IMR-90 (cell line): ENCODE results near the gene CYP11A1. TPM values are rescaled to one million over a fixed set of nuclear protein-coding genes. Genes with fewer than 3 reads are reported as not detected.

Source experiments
- ATAC-seq: fragments of 200-7000 bp; cut with Tn5 transposase; 2 replicates; pipeline ENCODE4 v1.9.1; 2020; ENCODE audit warnings: low read depth, mild to moderate bottlenecking, moderate library complexity
- BruUV-seq: library from RNA; stranded (reverse); fragments of 400-500 nt; replicated peaks from 2 replicates; lab custom pipeline; 2021; lab: Mats Ljungman, UMichigan
- CTCF ChIA-PET: fragments of 300-600 bp; formaldehyde crosslinking; extraction: SDS; loops from one replicate; lab custom pipeline; 2021; ENCODE audit warnings: antibody characterized with exemption; lab: Yijun Ruan, JAX
- POLR2A ChIA-PET: fragments of 300-600 bp; sonication (Branson Sonifier 250); formaldehyde crosslinking; loops from one replicate; lab custom pipeline; 2022; ENCODE audit warnings: antibody characterized with exemption; ENCODE audit not compliant: unreplicated experiment; lab: Charles Lee
- DNase-seq: peaks from one replicate; pipeline ENCODE4 v3.0.0; 2013
- H2AFZ ChIP-seq: replicated peaks from 2 replicates; pipeline ENCODE3; 2013; ENCODE audit warnings: low read length, mild to moderate bottlenecking; ENCODE audit not compliant: poor library complexity
- H2AK5ac ChIP-seq: 2 replicates; pipeline ENCODE4 v1.6.1; 2013; ENCODE audit warnings: low read depth, low read length, inconsistent platforms
- H2AK9ac ChIP-seq: replicated peaks from 2 replicates; pipeline ENCODE3; 2013; ENCODE audit warnings: mild to moderate bottlenecking, low read depth, low read length, moderate library complexity; ENCODE audit not compliant: poor library complexity
- H2BK120ac ChIP-seq: 2 replicates; pipeline ENCODE4 v1.6.1; 2013; ENCODE audit warnings: low read depth, low read length, inconsistent platforms
- H2BK15ac ChIP-seq: 3 replicates; pipeline ENCODE4 v1.6.1; 2013; ENCODE audit warnings: low read depth, low read length, inconsistent platforms
- H2BK20ac ChIP-seq: 2 replicates; pipeline ENCODE4 v1.6.1; 2013; ENCODE audit warnings: low read depth, mild to moderate bottlenecking, inconsistent platforms, low read length, moderate library complexity
- H2BK5ac ChIP-seq: 2 replicates; pipeline ENCODE4 v1.6.1; 2013; ENCODE audit warnings: mild to moderate bottlenecking, low read depth, low read length, inconsistent platforms; ENCODE audit not compliant: poor library complexity, severe bottlenecking
- H3K14ac ChIP-seq: replicated peaks from 2 replicates; pipeline ENCODE4 v1.6.1; 2013; ENCODE audit warnings: low read depth, low read length, inconsistent platforms
- H3K18ac ChIP-seq: 2 replicates; pipeline ENCODE4 v1.6.1; 2013; ENCODE audit warnings: low read depth, low read length, control low read depth
- H3K23ac ChIP-seq: 2 replicates; pipeline ENCODE4 v1.6.1; 2013; ENCODE audit warnings: low read depth, low read length, inconsistent platforms
- H3K27ac ChIP-seq: 2 replicates; pipeline ENCODE4 v1.5.1; 2013; ENCODE audit warnings: mild to moderate bottlenecking, control low read depth, low read length; ENCODE audit not compliant: insufficient read depth
- H3K27me3 ChIP-seq: 2 replicates; pipeline ENCODE4 v1.6.1; 2013; ENCODE audit warnings: low read length; ENCODE audit not compliant: control insufficient read depth, insufficient read depth
- H3K36me3 ChIP-seq: 2 replicates; pipeline ENCODE4 v1.6.1; 2013; ENCODE audit warnings: low read length, mixed read lengths; ENCODE audit not compliant: control insufficient read depth, insufficient read depth
- H3K4ac ChIP-seq: 2 replicates; pipeline ENCODE4 v1.6.1; 2013; ENCODE audit warnings: low read depth, low read length, inconsistent platforms
- H3K4me1 ChIP-seq: 2 replicates; pipeline ENCODE4 v1.6.1; 2013; ENCODE audit warnings: low read length, mixed read lengths; ENCODE audit not compliant: control insufficient read depth, insufficient read depth
- H3K4me2 ChIP-seq: 2 replicates; pipeline ENCODE4 v1.6.1; 2013; ENCODE audit warnings: low read depth, mild to moderate bottlenecking, control low read depth, low read length, moderate library complexity
- H3K4me3 ChIP-seq: 2 replicates; pipeline ENCODE4 v1.5.1; 2013; ENCODE audit warnings: low read depth, mild to moderate bottlenecking, control low read depth, low read length, moderate library complexity; ENCODE audit not compliant: insufficient read depth
- H3K56ac ChIP-seq: 2 replicates; pipeline ENCODE4 v1.6.1; 2013; ENCODE audit warnings: low read length, inconsistent platforms; ENCODE audit not compliant: insufficient read depth; ENCODE audit errors: extremely low read depth
- H3K79me1 ChIP-seq, 2 experiments: 2 replicates each; pipeline ENCODE4 v1.6.1; 2013; ENCODE audit warnings: low read length in 2 of 2, inconsistent platforms in 1 of 2, low read depth in 1 of 2
- H3K9ac ChIP-seq: 2 replicates; pipeline ENCODE4 v1.6.1; 2013; ENCODE audit warnings: low read depth, low read length, control low read depth
- H3K9me1 ChIP-seq: 2 replicates; pipeline ENCODE4 v1.6.1; 2013; ENCODE audit warnings: low read length, inconsistent platforms; ENCODE audit not compliant: insufficient read depth
- H3K9me3 ChIP-seq: 2 replicates; pipeline ENCODE4 v1.6.1; 2013; ENCODE audit warnings: low read length; ENCODE audit not compliant: control insufficient read depth, insufficient read depth
- H4K20me1 ChIP-seq: 2 replicates; pipeline ENCODE4 v1.6.1; 2013; ENCODE audit warnings: low read length, inconsistent platforms; ENCODE audit not compliant: insufficient read depth
- H4K5ac ChIP-seq: 2 replicates; pipeline ENCODE4 v1.6.1; 2013; ENCODE audit warnings: mild to moderate bottlenecking, low read depth, low read length, control low read depth
- H4K8ac ChIP-seq, 2 experiments: 2 replicates each; pipeline ENCODE4 v1.6.1; 2013; ENCODE audit warnings: low read depth in 2 of 2, low read length in 2 of 2, control low read depth in 1 of 2, inconsistent platforms in 1 of 2
- H4K91ac ChIP-seq: 2 replicates; pipeline ENCODE4 v1.6.1; 2013; ENCODE audit warnings: low read depth, low read length, inconsistent platforms; ENCODE audit not compliant: insufficient read depth
- CEBPB ChIP-seq: IDR thresholded peaks from 2 replicates; pipeline ENCODE4 v1.6.1; 2012; ENCODE audit warnings: low read depth, low read length, improper control_type of control experiment
- FOS ChIP-seq: fragments of 150-350 bp; IDR thresholded peaks from 2 replicates; pipeline ENCODE4 v1.6.1; 2016; ENCODE audit warnings: low read depth, low read length
- RAD21 ChIP-seq: IDR thresholded peaks from 2 replicates; pipeline ENCODE4 v1.6.1; 2012; ENCODE audit warnings: low read length, improper control_type of control experiment
- SMC3 ChIP-seq: fragments of 150-350 bp; IDR thresholded peaks from 2 replicates; pipeline ENCODE4 v1.6.1; 2016; ENCODE audit warnings: low read depth, mild to moderate bottlenecking, antibody characterized with exemption, low read length, moderate library complexity
- USF2 ChIP-seq: fragments of 150-350 bp; IDR thresholded peaks from 2 replicates; pipeline ENCODE4 v1.6.1; 2017; ENCODE audit warnings: mild to moderate bottlenecking, antibody characterized with exemption, low read length, low read depth
- WGBS, 2 experiments: methylation state at CpG; one replicate each; pipeline versions ENCODE4 v1.1.5 to v1.1.7; 2013; ENCODE audit warnings: missing lambda C conversion rate in 2 of 2; ENCODE audit not compliant: insufficient read length in 1 of 2; ENCODE audit errors: extremely low coverage in 2 of 2; 5-methylcytosine and 5-hydroxymethylcytosine counted together
- dilution Hi-C: fragments of 300-500 bp; cut with HindIII; formaldehyde crosslinking; loops from one replicate; pipeline ENCODE4 v1.14.3; 2018; ENCODE audit warnings: low sequenced_read_pairs; ENCODE audit not compliant: unreplicated experiment
- in situ Hi-C: fragments of 300-500 bp; cut with MboI; formaldehyde crosslinking; loops from 3 replicates; pipeline ENCODE4 v1.14.3; 2019; ENCODE audit warnings: low sequenced_read_pairs, inconsistent platforms, mixed read lengths
- intact Hi-C: fragments of 100-400 bp; cut with micrococcal nuclease; formaldehyde crosslinking; loops from 2 replicates; pipeline ENCODE4 v1.10.0; 2022
- polyA plus RNA-seq, 3 experiments: library from polyadenylated mRNA; depleted of rRNA; stranded (reverse); fragments of >200 nt; gene quantifications; 2 replicates each; pipeline ENCODE4 v1.2.3, GENCODE V29; 2012; ENCODE audit warnings: low replicate concordance in 1 of 3
- total RNA-seq: library from RNA; depleted of rRNA; stranded (reverse); fragments of >200 nt; gene quantifications from 2 replicates; pipeline ENCODE4 v1.2.3, GENCODE V29; 2012
- TF ChIP-seq, protein P1 (sequence below): fragments of 150-350 bp; IDR thresholded peaks from 2 replicates; pipeline ENCODE4 v1.6.1; 2016; ENCODE audit warnings: low read depth, mild to moderate bottlenecking, low read length, moderate library complexity, borderline replicate concordance
- TF ChIP-seq, protein P2 (sequence below): conservative IDR thresholded peaks from 2 replicates; pipeline ENCODE4 v1.5.1; 2012; ENCODE audit warnings: mild to moderate bottlenecking, low read depth, low read length, improper control_type of control experiment

CYP11A1 gene
- total and polyA plus RNA-seq, 2 of the 4 experiments (the other 2 are of a cell fraction), result 0.18 to 0.50 TPM

GRCh38 chr15:74380361-74381189 is 13.1 kb upstream of the CYP11A1 start:
- ATAC-seq, result no peak

More at GRCh38 chr15:74380361-74381189, 13.1 kb upstream of the CYP11A1 start:
- Histone ChIP-seq H2BK5ac (no peak overlapping the region), H4K8ac (no peak overlapping the region), H3K9me3 (no peaks in the 10 kb centered on the region), H3K56ac (no peak overlapping the region), H3K36me3 (no peaks in the 10 kb centered on the region), H2AFZ (no peak overlapping the region), H3K27me3 (no peaks in the 10 kb centered on the region), H2BK20ac (no peak overlapping the region), H4K5ac (no peak overlapping the region), H3K79me1 (peaks cover 0 to 5% of the 10 kb centered on the region in 2 experiments; a peak in 1 of 4 replicates), H2BK15ac (no peak overlapping the region), H2AK9ac (no peak overlapping the region), H3K9ac (no peak overlapping the region), H4K91ac (no peak overlapping the region), H3K27ac (no peak overlapping the region), H2AK5ac (no peak overlapping the region), H3K4me3 (no peak overlapping the region), H2BK120ac (no peak overlapping the region), H3K4me1 (peaks cover 4% of the 10 kb centered on the region; the same call in 1 of the 2 replicates), H3K14ac (no peak overlapping the region), H4K20me1 (no peaks in the 10 kb centered on the region), H3K18ac (no peak overlapping the region), H3K9me1 (peaks cover 8% of the 10 kb centered on the region; the same call in 1 of the 2 replicates), H3K4ac (no peak overlapping the region), H3K4me2 (no peak overlapping the region), H3K23ac (no peak overlapping the region)
- intact Hi-C loops, result loop anchor here (5.0 kb wide), 1 partner anchor 167 kb away; no protein-coding TSS in a partner anchor
- BruUV-seq, result no TSS peak
- no peak for DNase-seq
- dilution Hi-C loops, result no loop called here
- WGBS, 2 experiments, result 81% methylated on average over 4 of the region's 12 CpGs; no CpG with 5 or more reads in 1 of the 2 experiments
- CTCF ChIA-PET, result no interaction called here
- POLR2A ChIA-PET, result no interaction called here
- TF ChIP-seq CEBPB (no peak), USF2 (no peak), SMC3 (no peak), RAD21 (no peak), FOS (no peak)
- TF ChIP-seq, protein P1, sequence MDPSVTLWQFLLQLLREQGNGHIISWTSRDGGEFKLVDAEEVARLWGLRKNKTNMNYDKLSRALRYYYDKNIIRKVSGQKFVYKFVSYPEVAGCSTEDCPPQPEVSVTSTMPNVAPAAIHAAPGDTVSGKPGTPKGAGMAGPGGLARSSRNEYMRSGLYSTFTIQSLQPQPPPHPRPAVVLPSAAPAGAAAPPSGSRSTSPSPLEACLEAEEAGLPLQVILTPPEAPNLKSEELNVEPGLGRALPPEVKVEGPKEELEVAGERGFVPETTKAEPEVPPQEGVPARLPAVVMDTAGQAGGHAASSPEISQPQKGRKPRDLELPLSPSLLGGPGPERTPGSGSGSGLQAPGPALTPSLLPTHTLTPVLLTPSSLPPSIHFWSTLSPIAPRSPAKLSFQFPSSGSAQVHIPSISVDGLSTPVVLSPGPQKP, result no peak
- TF ChIP-seq, protein P2, sequence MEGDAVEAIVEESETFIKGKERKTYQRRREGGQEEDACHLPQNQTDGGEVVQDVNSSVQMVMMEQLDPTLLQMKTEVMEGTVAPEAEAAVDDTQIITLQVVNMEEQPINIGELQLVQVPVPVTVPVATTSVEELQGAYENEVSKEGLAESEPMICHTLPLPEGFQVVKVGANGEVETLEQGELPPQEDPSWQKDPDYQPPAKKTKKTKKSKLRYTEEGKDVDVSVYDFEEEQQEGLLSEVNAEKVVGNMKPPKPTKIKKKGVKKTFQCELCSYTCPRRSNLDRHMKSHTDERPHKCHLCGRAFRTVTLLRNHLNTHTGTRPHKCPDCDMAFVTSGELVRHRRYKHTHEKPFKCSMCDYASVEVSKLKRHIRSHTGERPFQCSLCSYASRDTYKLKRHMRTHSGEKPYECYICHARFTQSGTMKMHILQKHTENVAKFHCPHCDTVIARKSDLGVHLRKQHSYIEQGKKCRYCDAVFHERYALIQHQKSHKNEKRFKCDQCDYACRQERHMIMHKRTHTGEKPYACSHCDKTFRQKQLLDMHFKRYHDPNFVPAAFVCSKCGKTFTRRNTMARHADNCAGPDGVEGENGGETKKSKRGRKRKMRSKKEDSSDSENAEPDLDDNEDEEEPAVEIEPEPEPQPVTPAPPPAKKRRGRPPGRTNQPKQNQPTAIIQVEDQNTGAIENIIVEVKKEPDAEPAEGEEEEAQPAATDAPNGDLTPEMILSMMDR, result no peak
- in situ Hi-C loops, result loop anchor here (5.0 kb wide), 1 partner anchor 57 kb away; no protein-coding TSS in a partner anchor
